ENCODE measurements around the gene TCF25.
"Not testable (repeated sequence)": the region's sequence is repeated elsewhere in the genome, so short reads cannot be mapped to it uniquely, and the experiment has no call there.

The TCF25 gene

DNA sequence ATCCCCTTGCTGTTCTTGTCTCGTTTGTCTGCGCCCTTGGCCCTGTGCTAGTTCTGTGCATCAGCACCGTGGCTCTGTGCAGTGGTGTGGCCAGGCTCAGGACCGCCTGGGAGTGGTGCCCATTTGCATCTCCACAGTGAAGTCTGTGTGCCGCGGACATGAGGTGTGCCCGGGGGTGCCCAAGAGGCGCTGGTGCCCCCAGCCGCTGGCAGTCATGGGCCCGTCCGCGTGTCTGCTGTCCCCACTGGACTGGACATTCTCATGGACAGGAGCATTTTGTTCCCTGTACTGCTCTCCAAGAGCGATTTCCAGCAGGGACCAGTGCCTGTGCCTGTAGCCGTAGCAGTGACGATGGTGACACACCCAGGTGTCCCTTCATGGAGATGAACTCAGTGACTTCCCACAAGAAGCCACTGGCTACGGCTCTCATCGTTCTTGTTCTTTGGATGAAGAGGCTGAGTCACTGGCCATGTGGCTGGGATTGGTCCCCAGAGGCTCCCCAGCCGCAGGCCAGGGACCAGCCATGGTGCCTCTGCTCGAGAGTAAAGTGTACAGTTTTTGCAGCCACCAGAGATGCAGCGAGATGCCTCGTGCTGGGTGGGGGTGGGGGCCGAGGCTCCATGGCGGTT is 32.2 kb downstream of the TCF25 start:
- DNase-seq, result no peak

DNA sequence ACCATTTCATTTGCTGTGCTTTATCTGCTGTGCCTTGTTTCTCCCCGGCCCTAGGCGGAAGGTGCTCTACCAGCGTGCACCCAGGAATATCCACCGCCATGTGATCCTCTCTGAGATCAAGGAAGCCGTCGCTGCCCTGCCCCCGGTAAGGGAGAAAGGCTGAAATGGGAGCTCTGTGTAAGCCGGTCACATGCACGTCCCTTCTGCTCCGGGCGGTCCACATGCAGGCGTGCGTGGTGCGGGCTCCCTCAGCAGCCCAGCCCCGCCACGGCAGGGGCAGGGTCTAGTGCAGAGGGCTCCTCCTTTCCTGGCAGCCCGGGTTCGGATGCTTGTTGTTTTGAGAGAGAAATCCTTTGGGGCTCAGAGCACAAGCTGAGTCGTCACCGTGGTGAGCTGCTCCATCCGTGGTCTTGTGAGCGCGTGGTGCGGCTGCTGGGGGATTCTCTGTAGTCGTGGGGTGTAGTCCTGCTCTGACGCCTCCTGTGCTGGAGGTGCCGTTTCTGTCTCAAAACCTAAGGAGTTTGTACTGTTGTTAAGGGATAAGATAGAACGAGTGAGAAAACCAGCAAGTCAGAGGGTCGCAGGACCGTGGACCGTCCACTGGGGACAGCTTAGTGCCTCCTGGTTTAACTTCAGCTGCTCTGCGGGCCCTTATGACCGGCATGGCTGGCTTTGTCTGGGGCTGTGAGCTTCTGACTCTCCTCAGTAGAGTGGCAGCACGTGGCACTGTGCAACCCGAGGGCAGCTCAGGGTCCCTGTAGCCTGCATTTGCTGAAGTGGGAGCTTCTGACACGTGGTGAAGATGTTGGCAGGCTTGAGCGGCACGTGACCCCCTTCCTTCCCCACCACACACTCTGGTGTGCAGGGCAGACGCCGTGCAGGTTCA is 33.0 kb downstream of the TCF25 start:
- no peak for DNase-seq

DNA sequence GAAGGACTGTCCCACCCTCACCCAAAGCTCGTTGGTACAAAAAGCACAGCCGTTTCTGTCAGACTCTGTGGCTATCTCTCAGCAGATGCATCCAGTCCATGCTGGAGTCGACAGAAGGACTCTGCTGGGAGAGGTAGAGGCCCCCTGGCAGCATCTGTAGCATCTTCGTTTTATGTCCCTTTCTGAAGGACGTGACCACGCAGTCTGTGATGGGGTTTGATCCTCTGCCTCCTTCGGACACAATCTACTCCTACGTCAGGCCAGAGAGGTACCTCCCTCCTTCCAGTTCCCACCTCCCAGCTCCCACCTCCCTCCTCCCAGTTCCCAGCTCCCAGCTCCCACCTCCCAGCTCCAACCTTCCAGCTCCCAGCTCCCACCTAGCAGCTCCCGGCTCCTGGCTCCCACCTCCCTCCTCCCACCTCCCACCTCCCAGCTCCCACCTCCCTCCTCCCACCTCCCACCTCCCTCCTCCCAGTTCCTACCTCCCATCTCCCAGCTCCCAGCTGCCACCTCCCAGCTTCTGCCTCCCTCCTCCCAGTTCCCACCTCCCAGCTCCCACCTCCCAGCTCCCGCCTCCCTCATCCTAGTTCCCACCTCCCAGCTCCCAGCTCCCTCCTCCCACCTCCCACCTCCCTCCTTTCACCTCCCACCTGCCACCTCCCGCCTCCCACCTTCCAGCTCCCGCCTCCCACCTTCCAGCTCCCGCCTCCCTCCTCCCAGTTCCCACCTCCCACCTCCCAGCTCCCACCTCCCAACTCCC is 33.8 kb downstream of the TCF25 start:
- no peak for DNase-seq

DNA sequence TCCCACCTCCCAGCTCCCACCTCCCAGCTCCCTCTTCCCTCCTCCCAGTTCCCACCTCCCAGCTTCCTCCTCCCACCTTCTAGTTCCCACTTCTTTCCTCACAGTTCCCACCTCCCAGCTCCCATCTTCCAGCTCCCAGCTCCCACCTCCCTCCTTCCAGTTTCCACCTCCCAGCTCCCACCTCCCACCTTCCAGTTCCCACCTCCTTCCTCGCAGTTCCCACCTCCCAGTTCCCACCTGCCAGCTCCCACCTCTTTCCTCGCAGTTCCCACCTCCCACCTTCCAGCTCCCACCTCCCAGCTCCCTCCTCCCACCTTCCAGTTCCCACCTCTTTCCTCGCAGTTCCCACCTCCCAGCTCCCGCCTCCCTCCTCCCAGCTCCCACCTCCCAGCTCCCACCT is 34.8 kb downstream of the TCF25 start:
- no peak for DNase-seq

DNA sequence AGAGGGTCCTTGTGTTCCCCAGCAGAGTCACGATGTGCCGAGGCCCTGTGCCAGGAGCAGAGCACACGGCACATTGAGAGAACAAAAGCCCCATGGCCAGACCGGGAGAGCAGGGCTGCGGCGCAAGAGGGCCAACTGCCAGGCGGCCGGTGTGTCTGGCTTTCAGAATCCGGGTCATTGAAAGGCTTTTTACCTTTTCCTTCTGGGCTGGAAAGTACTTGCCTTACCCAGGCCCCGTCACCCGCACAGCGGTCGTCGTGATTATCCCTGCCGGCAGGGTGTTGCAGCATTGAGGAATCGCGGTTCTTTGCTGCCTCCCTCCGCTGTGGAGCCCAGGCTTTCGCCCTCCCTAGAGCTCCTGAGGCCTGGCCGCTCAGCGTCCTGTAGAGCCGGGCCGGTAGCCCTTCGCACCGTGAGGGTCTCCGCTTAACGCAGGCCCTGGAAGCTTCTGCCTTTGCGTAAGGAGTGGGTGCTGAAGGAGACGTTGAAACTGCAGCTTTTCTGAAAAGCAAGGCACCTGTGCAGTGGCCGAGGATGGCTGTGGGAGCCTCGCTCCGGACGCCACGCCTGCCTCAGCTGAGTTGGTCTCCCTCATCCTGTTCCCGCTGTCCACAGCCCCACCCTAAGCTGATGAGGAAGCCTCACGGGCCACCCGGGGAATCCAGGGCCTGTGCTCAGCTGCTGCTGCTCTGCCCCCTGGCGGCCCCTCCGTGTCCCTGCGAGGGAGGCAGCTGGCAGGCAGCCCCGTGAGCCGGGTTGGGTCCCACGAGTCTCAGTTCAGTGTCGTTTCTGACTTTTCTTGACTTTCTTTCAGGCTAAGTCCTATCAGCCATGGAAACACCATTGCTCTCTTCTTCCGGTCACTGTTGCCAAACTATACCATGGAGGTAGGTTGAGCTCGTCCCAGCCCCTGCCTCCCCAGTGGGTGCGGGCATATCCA is 36.7 kb downstream of the TCF25 start:
- DNase-seq, result no peak

DNA sequence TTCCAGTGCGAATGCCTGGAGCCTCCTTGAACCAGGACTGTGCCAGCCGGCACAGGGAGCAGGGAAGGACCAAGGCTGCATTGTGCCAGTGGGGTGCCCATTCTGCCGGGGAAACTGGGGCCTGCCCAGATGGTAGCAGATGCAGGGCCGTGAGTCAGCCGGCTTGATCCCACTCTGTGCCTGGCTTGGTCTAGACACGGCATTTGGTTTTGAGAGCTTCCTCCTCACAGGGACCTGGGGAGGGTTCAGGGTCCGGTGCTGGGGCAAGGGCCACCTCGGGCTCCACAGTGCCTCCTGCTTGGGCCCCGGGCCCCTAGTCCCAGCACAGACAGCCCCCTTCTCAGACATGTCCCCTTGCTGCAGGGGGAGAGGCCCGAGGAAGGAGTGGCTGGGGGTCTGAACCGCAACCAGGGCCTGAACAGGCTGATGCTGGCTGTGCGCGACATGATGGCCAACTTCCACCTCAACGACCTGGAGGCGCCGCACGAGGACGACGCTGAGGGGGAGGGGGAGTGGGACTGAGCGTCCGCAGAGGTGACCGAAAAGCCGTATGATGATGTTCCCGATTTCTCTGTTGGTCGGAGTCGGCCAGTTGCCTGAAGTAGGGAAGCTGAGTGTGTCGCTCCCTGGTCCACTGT is 37.4 kb downstream of the TCF25 start:
- no peak for DNase-seq

DNA sequence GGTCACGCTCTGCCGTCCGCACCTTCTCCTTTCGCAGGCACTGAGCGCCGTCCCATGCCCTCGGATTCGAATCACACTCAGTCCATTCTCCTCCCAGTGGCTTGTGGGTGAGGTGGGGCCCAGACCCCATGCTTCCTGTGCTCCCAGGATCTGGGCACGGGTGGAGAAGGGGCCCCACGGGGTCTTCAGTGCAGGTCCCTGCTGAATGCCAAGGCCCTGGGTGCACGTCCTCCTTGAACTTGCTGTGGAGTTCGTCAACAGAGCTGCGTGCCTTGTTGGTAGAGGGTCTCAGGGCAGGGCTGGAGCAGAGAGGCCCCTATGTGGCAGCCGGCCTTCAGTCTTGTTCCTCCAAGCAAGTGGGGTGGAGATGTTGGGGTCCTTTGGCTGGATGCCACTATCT is 38.0 kb downstream of the TCF25 start:
- DNase-seq, result no peak

DNA sequence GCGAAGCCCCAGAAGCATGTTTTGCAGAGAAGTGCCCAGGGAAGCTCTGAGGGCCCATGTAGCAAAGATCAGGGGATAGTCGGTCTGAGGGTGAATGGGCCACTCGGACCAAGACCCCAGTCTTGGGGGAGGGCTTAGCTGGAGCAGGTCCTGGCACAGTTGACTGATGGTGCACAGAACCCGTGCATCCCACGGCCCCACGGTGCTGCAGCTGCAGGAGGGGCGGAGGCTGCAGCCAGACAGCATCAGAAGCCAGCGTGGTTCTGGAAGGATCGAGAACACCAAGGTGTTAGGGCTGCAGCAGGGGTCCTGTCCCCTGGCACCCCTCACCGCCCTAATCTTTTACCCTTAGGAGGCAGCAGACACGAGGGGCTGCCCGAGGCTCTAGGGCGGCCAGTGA is 38.8 kb downstream of the TCF25 start:
- no peak for DNase-seq

DNA sequence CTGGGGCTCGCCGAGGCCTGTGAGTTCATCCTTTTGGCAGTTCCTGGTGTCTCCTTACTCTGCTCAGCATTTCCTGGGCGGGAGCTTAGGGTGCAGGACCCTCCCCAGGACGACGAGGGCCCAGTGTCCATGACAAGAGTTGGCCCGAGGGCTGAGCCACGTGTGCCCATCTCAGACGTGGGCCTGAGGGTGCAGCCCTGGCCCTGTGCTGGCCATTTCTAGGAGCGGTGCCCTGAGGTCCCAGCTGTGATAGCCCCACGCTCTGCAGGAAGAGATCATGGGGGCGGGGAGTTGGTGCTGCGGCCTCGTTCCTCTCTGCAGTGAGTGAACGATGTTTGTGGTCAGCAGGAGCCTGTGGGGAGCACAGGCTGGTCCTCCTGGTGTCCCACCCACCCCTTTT is 39.2 kb downstream of the TCF25 start:
- no peak for DNase-seq

DNA sequence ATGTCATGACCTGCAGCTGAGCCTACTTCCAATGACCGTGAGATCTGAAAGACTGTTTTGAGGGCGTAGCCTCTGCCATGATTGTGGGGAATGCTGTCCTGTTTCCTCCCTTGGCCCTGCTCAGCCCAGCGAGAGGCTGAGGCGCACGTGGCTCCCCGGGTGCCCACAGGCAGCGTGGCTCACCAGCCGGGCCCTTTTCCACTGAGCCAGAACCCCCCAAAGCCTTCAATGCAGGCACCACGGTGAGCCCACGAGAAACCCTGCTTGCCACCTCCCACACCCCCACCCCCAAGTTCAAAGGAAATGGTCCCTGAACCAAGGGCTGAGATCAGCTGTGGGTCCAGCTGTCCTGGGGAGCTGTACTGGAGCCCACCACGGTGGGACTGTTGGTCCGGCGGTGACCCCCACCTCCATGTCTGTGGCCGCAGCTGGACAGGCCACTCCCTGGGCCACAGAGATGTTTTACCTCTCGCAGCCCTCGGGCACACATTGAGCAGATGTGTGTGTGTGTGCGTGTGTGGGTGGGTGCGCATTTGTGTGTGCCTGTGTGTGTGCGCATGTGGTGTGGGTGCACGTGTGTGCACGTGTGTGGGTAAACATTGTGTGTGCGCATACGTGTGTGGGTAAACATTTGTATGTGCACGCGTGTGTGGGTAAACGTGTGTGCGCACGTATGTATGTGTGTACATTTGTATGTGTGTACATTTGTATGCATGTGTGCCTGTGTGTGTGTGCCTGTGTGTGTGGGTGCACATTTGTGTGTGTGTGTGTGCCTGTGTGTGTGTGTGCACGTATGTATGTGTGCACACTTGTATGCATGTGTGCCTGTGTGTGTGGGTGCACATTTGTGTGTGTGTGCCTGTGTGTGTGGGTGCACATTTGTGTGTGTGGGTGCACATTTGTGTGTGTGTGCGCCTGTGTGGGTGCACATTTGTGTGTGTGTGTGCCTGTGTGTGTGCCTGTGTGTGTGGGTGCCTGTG is 40.3 kb downstream of the TCF25 start:
- no peak for DNase-seq

DNA sequence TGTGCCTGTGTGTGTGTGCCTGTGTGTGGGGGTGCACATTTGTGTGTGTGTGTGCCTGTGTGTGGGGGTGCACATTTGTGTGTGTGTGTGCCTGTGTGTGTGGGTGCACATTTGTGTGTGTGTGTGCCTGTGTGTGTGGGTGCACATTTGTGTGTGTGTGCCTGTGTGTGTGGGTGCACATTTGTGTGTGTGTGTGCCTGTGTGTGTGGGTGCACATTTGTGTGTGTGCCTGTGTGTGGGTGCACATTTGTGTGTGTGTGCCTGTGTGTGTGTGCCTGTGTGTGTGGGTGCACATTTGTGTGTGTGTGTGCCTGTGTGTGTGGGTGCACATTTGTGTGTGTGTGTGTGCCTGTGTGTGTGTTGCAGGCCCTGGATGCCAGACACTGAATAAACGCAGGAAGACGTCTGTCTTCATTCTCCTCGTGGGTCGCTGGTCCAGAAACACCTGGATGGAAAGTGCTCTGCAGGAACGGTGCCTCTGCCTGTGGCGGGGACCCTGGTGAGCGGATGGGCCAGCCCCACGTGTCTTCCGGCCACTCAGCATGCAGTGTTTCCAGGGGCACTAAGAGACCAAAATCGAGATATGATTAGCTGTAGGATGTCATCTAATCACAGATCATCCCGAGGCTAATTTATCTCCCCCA is 41.4 kb downstream of the TCF25 start:
- not testable (repeated sequence) for DNase-seq

DNA sequence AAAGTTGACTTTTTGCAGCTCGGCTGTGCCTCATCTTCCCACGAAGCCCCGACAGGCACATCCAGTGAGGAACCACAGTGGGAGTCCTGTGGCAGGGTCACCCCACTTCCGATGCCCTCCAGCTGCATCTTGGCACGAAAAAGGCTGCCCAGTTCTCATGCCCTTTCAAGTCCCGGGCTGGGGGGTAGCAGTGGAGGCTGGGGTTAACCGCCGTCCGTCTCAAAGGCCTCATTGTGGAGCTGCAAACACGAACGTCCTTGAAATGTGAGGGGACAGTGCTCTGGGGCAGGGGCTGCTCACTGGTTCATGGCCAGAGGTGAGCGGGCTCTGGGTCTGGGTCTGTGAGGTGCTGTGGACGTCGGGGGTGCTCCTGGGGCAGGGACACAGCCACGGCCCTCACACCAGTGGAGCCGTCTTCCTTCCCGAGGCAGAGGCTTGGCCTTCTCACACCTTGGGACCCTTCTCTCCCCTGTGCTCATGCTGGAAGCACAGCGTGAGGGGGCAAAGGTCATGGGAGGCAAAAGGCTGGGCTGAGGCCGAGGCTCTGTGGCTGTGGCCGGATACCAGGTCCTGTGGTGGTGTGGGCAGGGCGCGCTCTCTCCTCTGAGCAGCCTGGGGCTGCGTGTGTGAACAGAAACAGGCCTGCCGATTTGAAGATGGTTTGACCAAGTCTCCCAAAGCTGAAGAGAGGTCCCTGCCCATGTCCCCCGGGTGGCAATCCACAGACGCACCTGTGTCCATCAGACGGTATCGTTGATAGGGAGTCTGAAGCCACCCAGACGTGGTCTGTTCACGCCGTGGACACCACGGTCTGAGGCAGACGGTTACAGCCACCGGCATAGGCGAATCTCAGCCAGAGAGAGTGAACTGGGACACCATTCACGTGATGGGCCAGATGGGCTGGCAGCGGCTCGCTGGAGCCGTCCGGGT is 42.2 kb downstream of the TCF25 start:
- DNase-seq, result no peak

DNA sequence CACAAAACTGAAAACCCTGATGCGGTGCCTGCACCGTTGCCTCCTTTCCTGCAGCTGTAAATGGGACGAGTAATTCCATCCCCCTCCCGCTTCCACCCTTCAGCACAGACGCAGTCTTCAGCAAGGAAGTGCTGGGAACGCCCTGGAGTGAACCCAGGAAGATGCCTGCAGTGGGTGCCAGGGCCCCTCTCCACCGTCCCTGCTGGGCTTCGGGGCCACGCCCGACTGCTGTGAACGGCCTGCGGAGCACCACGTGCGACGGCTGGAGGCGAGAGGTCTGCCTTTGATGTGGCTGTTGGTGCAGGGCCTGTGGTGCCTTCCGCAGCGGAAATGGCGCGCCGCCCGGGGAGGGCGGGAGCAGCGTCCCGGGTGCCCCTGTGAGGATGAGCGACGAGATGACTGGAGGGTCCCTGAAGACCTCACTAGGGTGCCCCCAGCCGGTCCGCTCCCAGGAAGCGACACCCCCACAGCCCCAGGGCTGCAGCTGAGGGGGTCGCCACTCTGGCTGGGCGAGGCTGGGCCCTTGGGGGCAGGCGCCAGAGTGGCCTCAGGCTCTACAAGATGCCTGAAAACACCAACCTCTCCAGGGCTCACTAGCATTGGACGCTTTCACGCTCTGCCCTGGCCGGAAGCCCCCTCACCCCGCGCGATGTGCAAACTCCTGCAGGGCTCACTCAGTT is 44.5 kb downstream of the TCF25 start:
- peak; percentile 36 for DNase-seq

DNA sequence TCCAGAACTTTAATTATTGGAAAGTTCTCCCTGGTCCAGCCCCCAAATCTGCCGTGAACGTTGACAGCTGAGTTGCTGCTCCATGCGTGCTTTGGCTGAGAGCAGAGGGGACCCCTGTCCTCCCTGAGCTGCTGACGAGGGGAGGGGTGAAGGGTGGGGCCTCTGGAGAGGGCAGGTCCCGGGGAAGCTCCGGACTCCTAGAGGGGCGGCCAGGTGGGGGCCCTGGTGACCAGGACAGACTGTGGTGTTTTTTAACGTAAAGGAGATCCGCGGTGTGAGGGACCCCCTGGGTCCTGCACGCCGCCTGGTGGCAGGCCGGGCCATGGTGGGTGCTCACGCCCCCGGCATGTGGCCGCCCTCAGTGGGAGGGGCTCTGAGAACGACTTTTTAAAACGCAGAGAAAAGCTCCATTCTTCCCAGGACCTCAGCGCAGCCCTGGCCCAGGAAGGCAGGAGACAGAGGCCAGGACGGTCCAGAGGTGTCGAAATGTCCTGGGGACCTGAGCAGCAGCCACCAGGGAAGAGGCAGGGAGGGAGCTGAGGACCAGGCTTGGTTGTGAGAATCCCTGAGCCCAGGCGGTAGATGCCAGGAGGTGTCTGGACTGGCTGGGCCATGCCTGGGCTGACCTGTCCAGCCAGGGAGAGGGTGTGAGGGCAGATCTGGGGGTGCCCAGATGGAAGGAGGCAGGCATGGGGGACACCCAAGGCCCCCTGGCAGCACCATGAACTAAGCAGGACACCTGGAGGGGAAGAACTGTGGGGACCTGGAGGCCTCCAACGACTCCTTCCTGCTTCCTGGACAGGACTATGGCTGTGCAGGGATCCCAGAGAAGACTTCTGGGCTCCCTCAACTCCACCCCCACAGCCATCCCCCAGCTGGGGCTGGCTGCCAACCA is 45.3 kb downstream of the TCF25 start, which contains the start of gene MC1R:
Gene MC1R, plus strand, starts transcription at position 410 of the 895 bp plus-strand sequence. Its CDS starts 397 bp downstream, at position 807.
- DNase-seq, result no peak

DNA sequence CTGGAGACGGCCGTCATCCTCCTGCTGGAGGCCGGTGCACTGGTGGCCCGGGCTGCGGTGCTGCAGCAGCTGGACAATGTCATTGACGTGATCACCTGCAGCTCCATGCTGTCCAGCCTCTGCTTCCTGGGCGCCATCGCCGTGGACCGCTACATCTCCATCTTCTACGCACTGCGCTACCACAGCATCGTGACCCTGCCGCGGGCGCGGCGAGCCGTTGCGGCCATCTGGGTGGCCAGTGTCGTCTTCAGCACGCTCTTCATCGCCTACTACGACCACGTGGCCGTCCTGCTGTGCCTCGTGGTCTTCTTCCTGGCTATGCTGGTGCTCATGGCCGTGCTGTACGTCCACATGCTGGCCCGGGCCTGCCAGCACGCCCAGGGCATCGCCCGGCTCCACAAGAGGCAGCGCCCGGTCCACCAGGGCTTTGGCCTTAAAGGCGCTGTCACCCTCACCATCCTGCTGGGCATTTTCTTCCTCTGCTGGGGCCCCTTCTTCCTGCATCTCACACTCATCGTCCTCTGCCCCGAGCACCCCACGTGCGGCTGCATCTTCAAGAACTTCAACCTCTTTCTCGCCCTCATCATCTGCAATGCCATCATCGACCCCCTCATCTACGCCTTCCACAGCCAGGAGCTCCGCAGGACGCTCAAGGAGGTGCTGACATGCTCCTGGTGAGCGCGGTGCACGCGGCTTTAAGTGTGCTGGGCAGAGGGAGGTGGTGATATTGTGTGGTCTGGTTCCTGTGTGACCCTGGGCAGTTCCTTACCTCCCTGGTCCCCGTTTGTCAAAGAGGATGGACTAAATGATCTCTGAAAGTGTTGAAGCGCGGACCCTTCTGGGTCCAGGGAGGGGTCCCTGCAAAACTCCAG is 46.4 kb downstream of the TCF25 start:
- no peak for DNase-seq

DNA sequence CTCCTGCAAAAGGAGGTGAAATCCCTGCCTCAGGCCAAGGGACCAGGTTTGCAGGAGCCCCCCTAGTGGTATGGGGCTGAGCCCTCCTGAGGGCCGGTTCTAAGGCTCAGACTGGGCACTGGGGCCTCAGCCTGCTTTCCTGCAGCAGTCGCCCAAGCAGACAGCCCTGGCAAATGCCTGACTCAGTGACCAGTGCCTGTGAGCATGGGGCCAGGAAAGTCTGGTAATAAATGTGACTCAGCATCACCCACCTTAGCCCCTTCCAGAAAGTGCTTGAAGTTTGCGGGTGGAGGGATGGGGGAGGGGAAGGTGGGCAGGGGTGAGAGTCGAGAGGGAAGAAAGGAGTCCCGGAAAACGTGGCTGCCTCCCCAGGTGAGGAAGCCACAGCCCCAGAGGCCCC is 47.3 kb downstream of the TCF25 start:
- DNase-seq, result no peak
